HCT116 (cell line): Measurements from ENCODE around the gene SEC14L1.

Experiments used
- CEBPB ChIP-seq: IDR thresholded peaks from 2 replicates; pipeline ENCODE4 v1.6.1; 2012; ENCODE audit warnings: low read depth
- EGR1 ChIP-seq: IDR thresholded peaks from 2 replicates; pipeline ENCODE4 v1.6.1; 2012; ENCODE audit warnings: low read depth
- ELF1 ChIP-seq: IDR thresholded peaks from 2 replicates; pipeline ENCODE4 v1.6.1; 2012; ENCODE audit warnings: low read depth, borderline replicate concordance
- EZH2 ChIP-seq: fragments of 200-600 bp; sonication (generic); IDR thresholded peaks from 2 replicates; pipeline ENCODE4 v1.6.1; 2017; ENCODE audit warnings: antibody characterized with exemption, mixed run types
- EZH2phosphoT487 ChIP-seq: fragments of 200-600 bp; IDR thresholded peaks from 2 replicates; pipeline ENCODE4 v1.6.1; 2018; ENCODE audit warnings: antibody characterized with exemption, borderline replicate concordance
- POLR2A ChIP-seq: IDR thresholded peaks from 2 replicates; pipeline ENCODE4 v1.7.0; 2011; ENCODE audit warnings: borderline replicate concordance; ENCODE audit not compliant: insufficient read depth, insufficient read length; ENCODE audit errors: extremely low read depth
- POLR2AphosphoS5 ChIP-seq: IDR thresholded peaks from 2 replicates; pipeline ENCODE4 v1.6.1; 2011; ENCODE audit warnings: mild to moderate bottlenecking, low read depth, low read length, moderate library complexity
- RAD21 ChIP-seq: IDR thresholded peaks from 2 replicates; pipeline ENCODE4 v1.6.1; 2012; ENCODE audit warnings: low read depth, mild to moderate bottlenecking
- SIN3A ChIP-seq: IDR thresholded peaks from 2 replicates; pipeline ENCODE4 v1.6.1; 2012; ENCODE audit warnings: low read depth
- TCF7L2 ChIP-seq: IDR thresholded peaks from 2 replicates; pipeline ENCODE4 v1.7.0; 2011; ENCODE audit warnings: borderline replicate concordance, inconsistent platforms; ENCODE audit not compliant: insufficient read depth, insufficient read length; ENCODE audit errors: extremely low read depth
- ZFX ChIP-seq: fragments of 450-650 bp; IDR thresholded peaks from 2 replicates; pipeline ENCODE4 v1.6.1; 2017
- TF ChIP-seq, protein P1 (sequence below): IDR thresholded peaks from 2 replicates; pipeline ENCODE4 v1.6.1; 2012
- TF ChIP-seq, protein P2 (sequence below), 3 experiments: fragments of 200-600 bp in 1 of 3; sonication (generic) in 1 of 3; IDR thresholded peaks in 2 of 3; conservative IDR thresholded peaks in 1 of 3; 2 replicates each; pipeline ENCODE4 v1.5.1; 2012 to 2017; ENCODE audit warnings: low read depth in 2 of 3, low read length in 2 of 3, antibody characterized with exemption in 1 of 3, borderline replicate concordance in 1 of 3, control low read depth in 1 of 3, mild to moderate bottlenecking in 1 of 3, mixed read lengths in 1 of 3, mixed run types in 1 of 3, moderate library complexity in 1 of 3; ENCODE audit not compliant: insufficient read depth in 1 of 3
- TF ChIP-seq, protein P3 (sequence below): IDR thresholded peaks from 2 replicates; pipeline ENCODE4 v1.6.1; 2012

DNA sequence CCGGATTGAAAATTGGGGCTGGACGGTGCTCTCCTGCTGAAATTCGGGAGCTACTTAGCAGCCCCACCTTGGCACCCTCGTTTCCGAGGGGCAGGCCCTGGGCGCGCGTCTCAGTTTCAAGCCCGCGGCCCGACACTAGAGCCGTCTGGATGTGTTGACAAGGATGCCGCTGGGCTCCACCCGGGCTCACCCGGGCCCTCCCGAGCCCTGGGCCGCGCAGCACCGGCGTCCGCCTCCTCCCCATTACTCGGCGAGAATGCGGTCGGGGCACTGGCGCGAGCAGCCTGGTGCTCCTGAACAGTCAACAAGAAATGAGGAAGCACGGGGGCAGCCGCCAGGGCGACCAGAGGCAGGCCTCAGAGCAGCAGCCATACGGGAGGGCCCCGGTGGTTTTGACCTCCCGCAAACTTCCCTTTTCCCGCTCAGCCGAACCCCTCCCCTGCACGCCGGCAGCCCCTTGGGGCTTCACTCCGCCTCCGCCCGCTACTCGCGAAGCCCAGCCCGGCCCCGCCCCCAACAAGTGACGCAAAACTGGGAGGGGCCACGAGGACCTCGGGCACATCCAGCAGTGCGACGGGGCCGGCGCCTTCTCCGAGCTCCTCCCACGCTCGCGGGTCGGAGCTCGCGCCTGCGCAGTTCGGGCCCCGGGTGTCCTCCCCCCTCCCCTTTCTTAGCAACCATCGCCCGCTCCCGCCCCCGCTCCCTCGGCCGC is 447 bp upstream of the SEC14L1 start:
- TF ChIP-seq POLR2A, result peak; percentile 96
- no peak for TF ChIP-seq TCF7L2
- no peak for TF ChIP-seq RAD21
- no peak for TF ChIP-seq EZH2
- TF ChIP-seq, protein P1, sequence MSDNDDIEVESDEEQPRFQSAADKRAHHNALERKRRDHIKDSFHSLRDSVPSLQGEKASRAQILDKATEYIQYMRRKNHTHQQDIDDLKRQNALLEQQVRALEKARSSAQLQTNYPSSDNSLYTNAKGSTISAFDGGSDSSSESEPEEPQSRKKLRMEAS, result peak; percentile 64; the same call in 1 of the 2 replicates
- no peak for TF ChIP-seq ELF1
- TF ChIP-seq, protein P2, sequence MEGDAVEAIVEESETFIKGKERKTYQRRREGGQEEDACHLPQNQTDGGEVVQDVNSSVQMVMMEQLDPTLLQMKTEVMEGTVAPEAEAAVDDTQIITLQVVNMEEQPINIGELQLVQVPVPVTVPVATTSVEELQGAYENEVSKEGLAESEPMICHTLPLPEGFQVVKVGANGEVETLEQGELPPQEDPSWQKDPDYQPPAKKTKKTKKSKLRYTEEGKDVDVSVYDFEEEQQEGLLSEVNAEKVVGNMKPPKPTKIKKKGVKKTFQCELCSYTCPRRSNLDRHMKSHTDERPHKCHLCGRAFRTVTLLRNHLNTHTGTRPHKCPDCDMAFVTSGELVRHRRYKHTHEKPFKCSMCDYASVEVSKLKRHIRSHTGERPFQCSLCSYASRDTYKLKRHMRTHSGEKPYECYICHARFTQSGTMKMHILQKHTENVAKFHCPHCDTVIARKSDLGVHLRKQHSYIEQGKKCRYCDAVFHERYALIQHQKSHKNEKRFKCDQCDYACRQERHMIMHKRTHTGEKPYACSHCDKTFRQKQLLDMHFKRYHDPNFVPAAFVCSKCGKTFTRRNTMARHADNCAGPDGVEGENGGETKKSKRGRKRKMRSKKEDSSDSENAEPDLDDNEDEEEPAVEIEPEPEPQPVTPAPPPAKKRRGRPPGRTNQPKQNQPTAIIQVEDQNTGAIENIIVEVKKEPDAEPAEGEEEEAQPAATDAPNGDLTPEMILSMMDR (IDR thresholded peaks at IDR 0.05 in 2 of 3, conservative IDR thresholded peaks at IDR 0.05 in 1 of 3; ENCODE audit: borderline replicate concordance in 1 of 3, insufficient read depth in 1 of 3, low read depth in 2 of 3, low read length in 2 of 3), result no peak
- TF ChIP-seq ZFX, result peak; percentile 82; the same call in 1 of the 2 replicates
- peak; percentile 94 for TF ChIP-seq POLR2AphosphoS5
- no peak for TF ChIP-seq CEBPB
- TF ChIP-seq EZH2phosphoT487, result no peak
- no peak for TF ChIP-seq SIN3A
- TF ChIP-seq, protein P3, sequence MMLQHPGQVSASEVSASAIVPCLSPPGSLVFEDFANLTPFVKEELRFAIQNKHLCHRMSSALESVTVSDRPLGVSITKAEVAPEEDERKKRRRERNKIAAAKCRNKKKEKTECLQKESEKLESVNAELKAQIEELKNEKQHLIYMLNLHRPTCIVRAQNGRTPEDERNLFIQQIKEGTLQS, result no peak
- TF ChIP-seq EGR1, result peak; percentile 96
